ENCODE data around the gene AATF.

AATF gene

DNA sequence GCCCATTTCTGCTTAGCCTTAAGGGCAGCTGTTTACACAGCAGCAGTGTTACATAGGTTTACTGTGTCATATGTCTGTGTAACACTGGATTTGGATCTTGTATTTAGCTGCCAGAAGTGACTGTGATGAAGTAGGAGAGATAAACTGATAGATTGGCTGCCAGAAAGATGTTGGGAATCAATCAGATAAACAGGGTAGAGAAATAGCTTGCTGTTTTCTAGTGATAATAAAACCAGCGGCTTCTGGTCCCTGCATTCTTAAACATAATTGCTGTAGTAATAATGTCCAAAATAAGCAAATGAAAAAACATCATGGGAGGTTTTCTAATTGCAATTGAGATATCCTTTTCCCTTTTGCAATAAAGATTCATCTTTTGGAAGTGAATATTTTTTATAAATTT, 68.7 kb downstream of the AATF start:
- no peaks in the 10 kb centered on the region for H3K27me3 Mint-ChIP-seq
- H3K36me3 Mint-ChIP-seq, result peaks cover 7% of the 10 kb centered on the region
- CTCF ChIA-PET, result no interaction called here
- no peak overlapping the region for H3K4me3 Mint-ChIP-seq
- no peaks in the 10 kb centered on the region for H3K9me3 Mint-ChIP-seq
- H3K27ac Mint-ChIP-seq, result no peak overlapping the region
- H3K4me1 Mint-ChIP-seq, result no peaks in the 10 kb centered on the region
- DNase-seq, result no peak

DNA sequence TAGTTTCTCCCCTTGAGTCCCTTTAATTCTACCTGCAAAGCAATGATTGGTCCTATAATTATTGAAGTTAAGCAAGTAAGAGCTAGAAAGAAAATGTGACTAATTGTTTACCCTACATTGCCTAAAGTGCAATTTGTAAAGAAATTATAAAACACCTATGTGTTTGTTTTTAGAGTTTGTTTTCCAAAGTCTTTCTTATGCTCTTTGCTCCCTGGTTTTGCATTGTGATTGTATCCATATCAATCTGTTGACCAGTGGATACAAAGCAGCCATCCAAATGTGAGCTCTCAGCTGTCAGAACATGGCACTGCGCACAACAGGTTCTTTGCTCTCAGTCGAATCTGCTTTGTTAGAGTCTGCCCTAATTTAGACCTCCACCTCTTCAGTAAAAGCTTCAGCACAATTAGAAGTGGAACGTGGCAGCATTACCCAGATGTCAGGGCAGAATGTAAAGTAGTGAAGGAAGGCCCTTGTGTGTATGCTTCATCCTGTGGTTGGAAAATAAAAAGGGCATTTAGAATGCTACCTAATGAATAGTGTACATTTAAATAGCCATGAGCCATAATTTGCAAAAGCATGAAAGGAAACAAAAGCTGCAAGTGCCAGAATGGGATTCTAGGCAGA, 70.5 kb downstream of the AATF start:
- H3K27me3 Mint-ChIP-seq, result no peaks in the 10 kb centered on the region
- CTCF ChIA-PET, result interaction anchor here (0.6 to 1.4 kb wide), 2 partner anchors 15 to 58 kb away, joined by 3 read pairs; no protein-coding TSS in a partner anchor
- H3K4me3 Mint-ChIP-seq, result no peak overlapping the region
- H3K27ac Mint-ChIP-seq, result no peak overlapping the region
- H3K36me3 Mint-ChIP-seq, result peaks cover 17% of the 10 kb centered on the region
- peaks cover under 1% of the 10 kb centered on the region for H3K4me1 Mint-ChIP-seq
- no peaks in the 10 kb centered on the region for H3K9me3 Mint-ChIP-seq
- no peak for DNase-seq

DNA sequence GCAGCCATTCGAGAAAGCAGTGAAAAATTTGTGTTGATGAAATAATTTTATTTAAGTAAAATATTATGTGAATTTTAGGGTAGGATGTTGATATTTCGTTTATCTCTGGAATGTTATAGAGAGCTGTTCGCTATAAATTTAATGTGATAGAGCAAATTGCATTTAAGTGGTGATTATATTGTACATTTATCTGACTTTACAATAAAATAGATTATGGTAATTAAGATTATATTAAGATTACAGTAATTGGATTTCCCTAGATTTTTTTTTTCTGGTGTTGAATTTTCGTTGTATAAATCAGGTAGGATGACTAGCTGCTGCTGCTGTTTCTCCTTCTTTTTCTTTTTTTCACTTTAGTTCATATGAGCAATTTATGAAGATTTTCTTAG, 71.0 kb downstream of the AATF start:
- CTCF ChIA-PET, result interaction anchor here (0.6 to 1.4 kb wide), 2 partner anchors 16 to 58 kb away, joined by 3 read pairs; no protein-coding TSS in a partner anchor
- DNase-seq, result no peak
- peaks cover 19% of the 10 kb centered on the region for H3K36me3 Mint-ChIP-seq
- H3K4me3 Mint-ChIP-seq, result no peak overlapping the region
- no peaks in the 10 kb centered on the region for H3K9me3 Mint-ChIP-seq
- peaks cover 3% of the 10 kb centered on the region for H3K4me1 Mint-ChIP-seq
- H3K27ac Mint-ChIP-seq, result no peak overlapping the region
- no peaks in the 10 kb centered on the region for H3K27me3 Mint-ChIP-seq

DNA sequence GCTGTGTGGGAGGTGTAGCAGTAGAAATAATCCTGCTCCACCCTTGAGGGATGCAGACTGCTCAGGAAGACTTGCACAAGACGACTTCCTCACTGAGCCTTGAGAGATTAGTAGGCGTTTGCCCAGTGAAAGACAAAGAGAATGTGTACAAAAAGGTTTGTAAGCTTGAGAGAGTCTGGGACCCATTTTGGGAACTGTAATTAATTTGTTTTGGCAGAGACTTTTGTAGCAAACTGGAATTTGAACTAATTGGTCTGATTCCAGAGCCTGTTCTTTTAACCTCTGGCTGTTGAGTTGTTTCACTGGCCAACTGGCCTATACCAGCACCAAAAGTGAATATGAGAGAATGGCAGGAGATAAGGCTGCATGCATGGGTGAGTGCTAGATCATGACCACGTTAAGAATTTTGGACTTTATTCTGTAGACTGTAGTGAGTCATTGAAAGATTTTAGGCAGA, 75.5 kb downstream of the AATF start:
- no peaks in the 10 kb centered on the region for H3K27me3 Mint-ChIP-seq
- CTCF ChIA-PET, result no interaction called here
- no peaks in the 10 kb centered on the region for H3K9me3 Mint-ChIP-seq
- H3K4me3 Mint-ChIP-seq, result no peak overlapping the region
- H3K4me1 Mint-ChIP-seq, result peaks cover 21% of the 10 kb centered on the region
- peaks cover 26% of the 10 kb centered on the region for H3K36me3 Mint-ChIP-seq
- H3K27ac Mint-ChIP-seq, result no peak overlapping the region
- DNase-seq, result no peak

DNA sequence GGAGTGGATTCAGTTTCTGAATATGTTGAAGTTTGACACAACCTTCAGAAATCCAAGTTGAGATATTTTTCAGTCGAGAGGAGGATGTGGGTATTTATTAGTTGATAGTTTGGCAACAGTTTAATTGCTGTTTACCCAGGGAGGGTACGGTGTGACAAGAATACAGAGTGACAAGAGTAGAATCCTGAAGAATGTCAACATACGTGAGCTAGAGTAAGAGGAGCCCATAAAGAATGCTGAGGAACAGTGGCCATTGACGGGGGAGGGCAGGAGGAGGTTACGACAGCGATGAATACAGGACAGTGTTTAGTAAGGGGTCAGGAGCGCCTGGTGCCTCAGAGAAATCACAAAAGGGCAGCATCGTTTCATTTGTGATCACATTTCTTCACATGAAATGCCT, 76.5 kb downstream of the AATF start:
- no peaks in the 10 kb centered on the region for H3K9me3 Mint-ChIP-seq
- H3K4me1 Mint-ChIP-seq, result peaks cover 21% of the 10 kb centered on the region
- no peak overlapping the region for H3K4me3 Mint-ChIP-seq
- CTCF ChIA-PET, result no interaction called here
- DNase-seq, result no peak
- peaks cover 24% of the 10 kb centered on the region for H3K36me3 Mint-ChIP-seq
- H3K27ac Mint-ChIP-seq, result no peak overlapping the region
- no peaks in the 10 kb centered on the region for H3K27me3 Mint-ChIP-seq

DNA sequence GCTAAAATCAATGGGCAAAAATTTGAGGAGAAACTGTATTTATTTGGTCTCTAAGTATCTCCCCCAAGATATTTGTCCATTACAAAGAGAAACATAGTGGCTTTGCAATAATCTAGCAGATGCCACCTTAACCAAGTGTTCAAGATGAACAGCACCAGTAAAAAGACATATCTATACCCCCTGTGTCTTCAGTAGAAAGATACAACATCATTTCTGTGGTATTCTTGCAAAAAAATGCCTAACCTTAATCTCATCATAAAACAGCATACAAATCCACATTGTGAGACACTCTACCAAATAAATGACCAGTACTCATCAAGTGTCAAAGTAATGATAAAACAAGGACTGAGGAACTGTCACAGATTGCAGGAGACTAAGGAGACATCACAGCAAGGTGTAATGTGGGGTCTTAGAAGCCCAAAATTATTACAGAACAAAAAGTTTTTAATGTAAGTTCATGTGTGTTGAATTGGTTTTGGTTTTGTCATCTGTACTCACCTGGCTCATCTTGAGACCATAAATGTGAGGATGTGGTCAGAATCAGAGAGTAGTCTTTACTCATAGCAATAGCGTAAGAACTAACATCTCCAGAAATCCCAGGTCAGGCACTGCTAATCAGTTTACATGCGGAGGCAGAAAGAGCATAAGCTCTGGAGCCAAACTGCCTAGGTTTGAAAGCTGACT, 77.2 kb downstream of the AATF start:
- H3K4me3 Mint-ChIP-seq, result no peak overlapping the region
- no peaks in the 10 kb centered on the region for H3K27me3 Mint-ChIP-seq
- DNase-seq, result no peak
- no peaks in the 10 kb centered on the region for H3K9me3 Mint-ChIP-seq
- H3K4me1 Mint-ChIP-seq, result peaks cover 21% of the 10 kb centered on the region
- H3K27ac Mint-ChIP-seq, result no peak overlapping the region
- H3K36me3 Mint-ChIP-seq, result peaks cover 20% of the 10 kb centered on the region
- CTCF ChIA-PET, result no interaction called here

DNA sequence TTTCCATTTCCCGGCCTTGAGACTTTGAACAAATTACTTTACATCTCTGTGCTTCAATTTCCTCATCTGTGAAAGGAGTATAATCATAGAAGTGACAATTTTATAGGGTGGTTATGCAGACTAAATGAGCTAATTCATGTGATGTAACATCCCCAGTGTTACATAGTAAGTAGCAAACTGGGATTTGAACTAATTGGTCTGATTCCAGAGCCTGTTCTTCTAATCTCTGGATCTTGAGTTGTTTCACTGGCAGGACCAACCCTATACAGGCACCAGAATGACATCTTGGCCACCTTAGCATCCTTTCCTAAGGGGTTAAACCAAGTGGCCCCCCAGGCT, 77.7 kb downstream of the AATF start:
- CTCF ChIA-PET, result interaction anchor here (0.6 kb wide), 1 partner anchor 544 kb away, joined by 3 read pairs; no protein-coding TSS in a partner anchor
- Mint-ChIP-seq H3K4me1 (peaks cover 21% of the 10 kb centered on the region), H3K4me3 (no peak overlapping the region), H3K36me3 (peaks cover 21% of the 10 kb centered on the region), H3K9me3 (no peaks in the 10 kb centered on the region), H3K27me3 (no peaks in the 10 kb centered on the region), H3K27ac (no peak overlapping the region)
- no peak for DNase-seq

DNA sequence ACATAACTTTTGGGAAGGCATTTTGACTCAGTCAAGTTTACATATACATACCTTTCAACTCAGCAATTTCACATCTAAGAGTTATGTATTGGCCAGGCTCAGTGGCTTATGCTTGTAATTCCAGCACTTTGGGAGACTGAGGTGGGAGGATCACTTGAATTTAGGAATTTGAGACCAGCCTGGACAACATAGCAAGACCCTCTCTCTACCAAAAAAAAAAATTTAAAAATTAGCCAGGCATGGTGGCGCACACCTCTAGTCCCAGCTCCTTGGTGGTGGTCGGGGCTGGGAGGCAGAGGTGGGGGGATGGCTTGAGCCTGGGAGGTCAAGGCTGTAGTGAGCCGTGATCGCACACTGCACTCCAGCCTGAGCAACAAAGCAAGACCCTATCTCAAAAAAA, 79.3 kb downstream of the AATF start:
- H3K4me3 Mint-ChIP-seq, result no peak overlapping the region
- no peak for DNase-seq
- peaks cover 22% of the 10 kb centered on the region for H3K36me3 Mint-ChIP-seq
- H3K27me3 Mint-ChIP-seq, result no peaks in the 10 kb centered on the region
- CTCF ChIA-PET, result interaction anchor here (0.6 kb wide), 1 partner anchor 1396 kb away, joined by 3 read pairs; no protein-coding TSS in a partner anchor
- peaks cover 21% of the 10 kb centered on the region for H3K4me1 Mint-ChIP-seq
- H3K27ac Mint-ChIP-seq, result no peak overlapping the region
- no peaks in the 10 kb centered on the region for H3K9me3 Mint-ChIP-seq

DNA sequence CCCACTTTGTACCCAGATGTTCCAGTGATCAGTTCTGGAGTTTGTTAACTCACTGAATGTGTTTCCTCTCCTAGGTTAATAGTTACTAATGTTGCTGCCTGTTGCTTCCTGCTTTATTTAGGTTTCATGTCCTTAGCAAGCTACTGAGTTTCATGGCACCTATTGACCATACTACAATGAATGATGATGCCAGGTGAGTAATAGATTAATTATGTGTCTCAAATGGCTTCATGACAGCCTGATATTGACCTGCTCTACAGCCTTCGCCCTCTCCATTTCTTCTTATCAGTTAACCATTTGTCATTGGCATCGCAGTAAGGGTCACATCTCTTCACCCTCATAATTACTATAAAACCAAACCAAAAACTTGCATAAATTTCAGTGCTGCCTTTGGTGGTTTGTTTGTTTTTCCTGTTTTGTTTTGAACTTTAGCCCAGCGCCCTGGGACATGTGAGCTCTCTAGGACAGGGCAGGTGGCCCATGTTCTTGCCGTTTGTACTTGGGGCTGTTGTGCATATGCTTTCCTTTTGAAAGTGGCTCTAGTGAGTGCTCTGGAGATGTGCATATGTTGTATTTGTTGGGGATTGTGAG, 82.8 kb downstream of the AATF start:
- Mint-ChIP-seq H3K4me1 (peaks cover under 1% of the 10 kb centered on the region), H3K9me3 (no peaks in the 10 kb centered on the region), H3K27me3 (no peaks in the 10 kb centered on the region), H3K27ac (no peak overlapping the region), H3K4me3 (no peak overlapping the region), H3K36me3 (peaks cover 11% of the 10 kb centered on the region)
- CTCF ChIA-PET, result no interaction called here
- no peak for DNase-seq

DNA sequence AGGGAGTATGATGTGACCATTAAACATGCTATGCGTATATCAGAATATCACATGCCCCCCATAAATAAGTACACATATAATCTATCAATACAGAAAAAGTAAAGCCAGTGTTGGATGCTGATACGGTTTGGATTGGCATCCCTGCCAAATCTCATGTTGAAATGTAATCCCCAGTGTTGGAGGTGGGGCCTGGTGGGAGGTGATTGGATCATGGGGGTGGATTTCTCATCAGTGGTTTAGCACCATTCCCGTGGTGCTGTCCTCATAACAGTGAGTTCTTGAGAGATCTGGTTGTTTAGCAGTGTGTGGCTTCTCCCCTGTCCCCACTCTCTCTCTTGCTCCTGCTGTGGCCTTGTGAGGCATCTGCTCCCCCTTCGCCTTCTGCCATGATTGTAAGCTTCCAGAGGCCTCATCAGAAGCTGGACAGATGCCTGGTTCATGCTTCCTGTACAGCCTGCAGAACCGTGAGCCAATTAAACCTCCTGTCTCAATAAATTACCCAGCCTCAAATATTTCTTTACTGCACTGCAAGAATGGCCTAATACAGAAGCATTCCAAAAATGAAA, 88.9 kb downstream of the AATF start:
- H3K36me3 Mint-ChIP-seq, result peaks cover 8% of the 10 kb centered on the region
- H3K9me3 Mint-ChIP-seq, result no peaks in the 10 kb centered on the region
- CTCF ChIA-PET, result no interaction called here
- no peaks in the 10 kb centered on the region for H3K27me3 Mint-ChIP-seq
- H3K4me1 Mint-ChIP-seq, result no peaks in the 10 kb centered on the region
- no peak for DNase-seq
- no peak overlapping the region for H3K4me3 Mint-ChIP-seq
- H3K27ac Mint-ChIP-seq, result no peak overlapping the region

DNA sequence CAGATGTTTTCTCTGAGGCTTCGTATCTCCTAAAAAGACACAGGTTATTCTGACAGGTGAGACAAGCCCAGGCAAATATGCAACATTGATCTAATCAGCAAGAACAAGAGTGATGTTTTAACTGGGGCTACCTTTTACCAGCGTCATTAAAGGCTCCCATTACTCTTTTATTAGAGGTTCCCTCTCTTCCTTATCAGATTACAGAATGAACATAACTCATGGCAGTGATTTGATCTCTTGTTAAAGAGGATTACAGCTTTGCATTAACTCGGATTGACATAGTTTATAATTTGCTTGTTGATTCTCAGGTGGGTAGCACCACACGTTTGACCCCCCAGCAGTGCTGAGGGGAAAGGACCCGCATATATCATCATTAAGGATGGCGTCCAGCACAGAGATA, 90.5 kb downstream of the AATF start:
- H3K36me3 Mint-ChIP-seq, result peaks cover 12% of the 10 kb centered on the region

DNA sequence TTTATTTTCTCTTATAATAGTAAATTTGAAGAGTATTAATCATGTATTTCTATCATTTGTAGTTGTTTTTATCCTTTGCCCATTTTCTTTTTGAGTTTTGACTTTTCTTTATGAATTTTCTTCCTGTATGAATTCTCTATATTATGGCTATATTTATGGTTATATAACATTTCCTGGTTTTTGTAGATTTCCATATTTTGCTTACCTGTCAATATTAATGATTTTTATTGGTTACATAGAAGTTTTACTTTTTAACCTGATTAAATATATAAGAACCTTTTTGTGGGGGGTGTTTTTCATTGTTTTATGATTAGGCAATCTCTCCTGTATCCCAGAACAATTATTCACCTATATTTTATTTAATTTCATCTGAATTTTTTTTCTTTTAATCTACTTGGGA, 93.2 kb downstream of the AATF start:
- DNase-seq, result no peak
- CTCF ChIA-PET, result interaction anchor here (0.7 kb wide), 1 partner anchor 250 kb away, joined by 3 read pairs; no protein-coding TSS in a partner anchor
- H3K36me3 Mint-ChIP-seq, result peaks cover 8% of the 10 kb centered on the region
- H3K4me3 Mint-ChIP-seq, result no peak overlapping the region
- H3K9me3 Mint-ChIP-seq, result no peaks in the 10 kb centered on the region
- H3K27ac Mint-ChIP-seq, result no peak overlapping the region
- peaks cover 4% of the 10 kb centered on the region for H3K4me1 Mint-ChIP-seq
- H3K27me3 Mint-ChIP-seq, result no peaks in the 10 kb centered on the region

More for the DNA sequence above, 90.5 kb downstream of the AATF start:
- DNase-seq, result no peak
- Mint-ChIP-seq H3K27me3 (no peaks in the 10 kb centered on the region), H3K27ac (no peak overlapping the region), H3K4me1 (peaks cover 4% of the 10 kb centered on the region), H3K9me3 (no peaks in the 10 kb centered on the region), H3K4me3 (no peak overlapping the region)
- CTCF ChIA-PET, result interaction anchor here (1.0 kb wide), 1 partner anchor 200 kb away, joined by 4 read pairs; no protein-coding TSS in a partner anchor

DNA sequence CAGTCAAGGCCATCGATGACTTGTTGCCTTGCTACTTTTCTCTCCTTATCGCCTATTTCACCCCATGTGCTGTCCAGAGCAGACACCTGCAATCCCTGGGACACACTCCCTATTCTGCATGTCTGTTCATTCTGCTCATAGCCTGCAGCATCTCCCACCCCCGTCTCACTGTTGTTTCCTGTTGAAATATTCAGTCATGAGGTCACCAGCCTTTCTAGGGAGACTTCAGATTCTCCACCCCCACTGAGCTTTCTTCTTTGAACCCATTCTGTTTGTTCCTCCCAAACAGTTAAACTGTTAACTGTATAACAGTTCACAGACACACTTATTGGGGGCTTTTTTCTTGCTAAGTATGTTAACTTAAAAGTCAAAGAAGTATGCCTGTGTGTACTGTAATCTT, 94.4 kb downstream of the AATF start:
- H3K4me3 Mint-ChIP-seq, result no peak overlapping the region

DNA sequence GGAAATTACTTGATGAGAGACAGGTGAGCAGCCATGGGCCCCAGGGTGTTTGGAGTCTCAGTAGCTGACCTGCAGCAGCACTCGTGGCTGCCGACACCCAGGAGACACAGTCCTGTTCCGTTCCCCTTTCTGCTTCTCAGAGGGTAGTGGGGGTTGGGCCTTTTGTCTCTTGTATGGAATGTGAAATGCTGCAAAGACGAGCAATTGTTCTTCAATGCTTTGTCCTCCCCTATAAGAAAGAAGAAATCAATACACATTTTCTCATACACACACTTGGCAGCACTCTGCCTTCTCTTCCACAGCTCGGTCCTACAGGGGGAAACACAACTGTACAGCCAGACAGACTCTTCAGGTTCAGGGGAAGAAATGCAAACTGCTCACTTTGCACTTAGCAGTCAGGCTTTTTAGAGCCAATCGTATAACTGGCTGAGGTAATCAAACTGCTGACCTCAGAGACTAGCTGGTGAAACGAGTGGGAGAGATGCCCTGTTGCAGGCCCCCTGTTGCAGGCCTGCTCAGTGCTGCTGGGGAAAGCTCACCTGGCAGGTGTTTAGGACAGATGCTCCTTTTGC, 96.7 kb downstream of the AATF start:
- DNase-seq, result no peak
- H3K36me3 Mint-ChIP-seq, result peaks cover 14% of the 10 kb centered on the region
- H3K4me3 Mint-ChIP-seq, result no peak overlapping the region
- H3K9me3 Mint-ChIP-seq, result no peaks in the 10 kb centered on the region
- H3K27me3 Mint-ChIP-seq, result no peaks in the 10 kb centered on the region
- H3K4me1 Mint-ChIP-seq, result peaks cover 10% of the 10 kb centered on the region
- no peak overlapping the region for H3K27ac Mint-ChIP-seq
- CTCF ChIA-PET, result interaction anchor here (1.1 to 5.6 kb wide), 3 partner anchors 194 to 416 kb away, joined by 3 to 63 read pairs (median 3); no protein-coding TSS in a partner anchor

More for the DNA sequence above, 94.4 kb downstream of the AATF start:
- peaks cover 10% of the 10 kb centered on the region for H3K4me1 Mint-ChIP-seq
- no peaks in the 10 kb centered on the region for H3K27me3 Mint-ChIP-seq
- H3K36me3 Mint-ChIP-seq, result peaks cover 14% of the 10 kb centered on the region
- H3K27ac Mint-ChIP-seq, result no peak overlapping the region
- CTCF ChIA-PET, result no interaction called here
- DNase-seq, result no peak
- no peaks in the 10 kb centered on the region for H3K9me3 Mint-ChIP-seq

Data from activated naive CD4-positive, alpha-beta T cell treated with anti-CD3 and anti-CD28 coated beads, Interleukin-2, amount 10 ng/mL, durations not matched to agents 7 days and 5 days (primary cell).